NCI-H510A treated with DMSO at 0.1 percent for 48 hours (cell line): ENCODE data around the gene UBE2E3.

ENCODE experiments used
- DNase-seq: peaks from one replicate; lab custom pipeline; 2025; lab: John Stamatoyannopoulos, UW

UBE2E3 gene

DNA sequence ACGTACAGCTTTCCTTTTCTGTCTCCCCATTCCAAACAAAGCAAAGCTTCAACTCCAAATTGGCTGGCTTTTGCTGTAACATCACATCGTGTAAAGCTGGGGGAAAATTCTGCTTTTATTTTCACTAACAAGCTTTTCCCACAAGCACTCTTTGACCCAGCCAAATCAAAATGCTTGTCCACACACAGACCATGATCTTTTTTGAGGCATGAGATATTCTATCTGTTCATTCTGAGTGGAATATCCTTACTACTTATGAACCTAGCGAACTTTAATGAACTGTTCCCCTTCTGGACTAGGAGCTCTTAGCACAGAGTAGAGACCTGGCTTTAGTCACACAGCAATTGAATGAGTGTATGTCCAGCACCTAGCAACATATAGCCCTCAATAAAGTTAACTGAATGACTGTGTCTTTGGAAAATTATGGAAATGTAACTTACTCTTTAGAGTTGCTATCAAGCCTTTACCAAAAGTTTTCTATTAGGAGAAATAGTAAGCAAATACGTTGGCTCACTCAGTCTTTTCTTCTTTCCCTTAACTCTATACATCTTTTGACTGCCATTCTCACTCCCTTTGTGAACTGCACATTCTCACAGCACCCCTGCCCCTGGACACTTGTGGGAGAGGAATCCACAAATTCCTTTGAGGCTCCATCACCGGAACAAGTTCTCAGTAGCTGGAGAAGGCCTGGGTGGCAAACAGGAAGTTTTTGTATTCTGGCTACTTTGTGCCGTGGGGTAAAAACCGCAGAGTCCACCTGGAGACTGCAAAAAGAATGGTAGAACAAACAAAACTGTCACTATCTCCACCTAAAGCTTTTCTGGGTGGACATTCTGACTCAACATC is 1.3 kb upstream of the UBE2E3 start:
- DNase-seq = no peak

DNA sequence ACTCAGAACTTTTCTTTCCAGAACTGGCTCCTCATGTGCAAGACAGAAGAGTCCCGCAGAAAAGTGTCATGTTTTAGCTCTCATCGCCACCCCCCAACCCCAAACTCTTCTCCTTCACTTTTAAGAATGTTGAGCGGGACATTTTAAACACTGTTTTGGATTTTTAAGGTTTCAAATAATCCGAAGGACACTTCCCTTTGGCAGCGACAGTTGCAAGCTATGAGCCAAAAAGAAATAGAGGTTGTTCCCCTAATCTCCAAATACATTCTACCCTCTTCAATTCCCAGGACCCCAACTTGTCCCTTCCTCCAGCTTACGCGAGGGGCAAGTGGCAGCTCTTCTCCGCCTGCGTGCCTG is 678 bp upstream of the UBE2E3 start:
- DNase-seq = no peak

DNA sequence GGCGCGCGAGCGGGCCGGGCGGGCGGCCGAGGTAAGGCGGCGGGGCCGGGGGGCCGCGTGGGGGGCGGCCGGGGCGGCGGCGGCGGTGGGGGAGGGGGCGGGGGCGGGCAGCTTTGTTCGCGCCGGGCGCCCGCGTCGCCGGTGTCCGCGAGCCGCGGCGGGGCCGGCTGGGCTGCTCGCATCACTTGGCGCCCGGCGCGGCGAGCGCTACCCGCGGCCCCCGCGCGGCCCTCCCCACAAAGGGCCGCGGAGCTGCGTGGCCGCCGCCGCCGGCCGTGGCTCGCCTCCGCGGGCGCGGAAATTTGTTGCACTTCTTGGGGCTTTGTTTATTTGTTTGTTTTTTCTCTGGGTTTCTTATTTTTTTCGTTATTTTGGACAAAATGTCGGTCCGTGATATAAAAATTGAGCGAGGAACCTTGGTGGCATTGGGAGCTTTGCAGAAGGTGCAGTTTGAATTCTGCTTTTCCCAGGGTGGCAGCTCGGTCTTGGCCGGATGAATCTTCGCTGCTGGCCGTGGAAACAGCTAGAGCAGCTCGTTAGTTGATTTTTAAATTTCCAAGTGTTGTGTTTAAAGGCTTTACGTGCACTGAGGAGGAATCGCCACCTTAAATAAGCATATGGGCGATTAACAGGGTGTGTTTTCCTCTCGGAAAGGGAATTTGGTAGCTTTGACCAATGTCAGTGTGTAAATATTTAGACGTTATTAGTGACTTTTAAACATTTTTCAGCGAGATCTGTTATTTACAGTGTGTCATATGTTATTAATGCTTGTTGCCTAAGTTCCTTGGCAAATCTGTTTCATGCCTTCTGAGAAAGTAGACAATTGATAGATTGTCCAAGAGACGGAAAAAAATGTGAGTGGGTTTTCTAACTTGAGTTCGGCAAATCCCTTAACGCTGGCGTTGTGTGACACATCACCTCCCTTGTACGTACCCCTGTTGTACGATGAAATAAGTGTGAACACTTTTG is 822 bp downstream of the UBE2E3 start:
- DNase-seq = peak; percentile 63

- peak; percentile 83 for DNase-seq
These were observed 3.2 kb downstream of the UBE2E3 start for GRCh38 chr2:180983468-180984242.

- no peak for DNase-seq
These were observed 5.5 kb downstream of the UBE2E3 start for GRCh38 chr2:180985771-180986395.

DNA sequence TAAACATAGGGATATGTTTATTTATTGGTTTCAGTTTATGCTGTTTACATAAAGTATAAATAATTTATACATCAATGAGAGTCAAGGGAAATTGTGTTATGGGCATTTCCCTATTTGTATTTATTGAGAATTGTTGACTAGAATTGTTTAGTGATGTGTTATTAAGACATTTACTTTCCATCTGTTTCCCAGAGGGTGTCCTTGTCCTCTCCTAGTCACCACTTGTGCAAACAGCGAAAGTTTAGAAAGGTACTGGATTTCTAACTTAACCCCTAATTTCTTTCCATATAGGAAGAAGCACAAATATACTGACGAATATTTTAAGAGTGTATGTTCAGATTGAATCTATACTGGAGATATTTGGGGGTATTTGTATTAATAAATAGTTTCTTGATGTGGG is 6.7 kb downstream of the UBE2E3 start:
- DNase-seq = no peak

DNA sequence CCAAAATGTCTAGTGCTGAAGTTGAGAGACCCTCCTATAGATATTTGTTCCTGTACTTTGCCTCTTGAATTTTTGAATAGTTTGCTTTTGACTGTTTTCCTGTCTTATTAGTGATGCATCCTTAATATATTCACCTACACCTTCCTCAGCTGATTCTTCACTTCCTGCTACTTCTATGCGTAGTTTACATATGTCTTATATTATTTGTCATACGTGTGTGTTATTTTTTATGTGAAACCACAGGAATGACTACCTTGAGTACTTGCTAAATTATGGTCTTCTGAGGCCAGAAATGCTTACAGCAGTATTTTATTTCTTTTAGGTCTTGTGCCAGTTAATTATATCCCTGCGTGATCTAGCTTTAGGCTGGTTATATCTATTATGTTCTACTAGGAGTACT is 9.9 kb downstream of the UBE2E3 start:
- no peak for DNase-seq

GRCh38 chr2:180990794-180991193 is 10.4 kb downstream of the UBE2E3 start:
- no peak for DNase-seq

GRCh38 chr2:180991361-180991760 is 11.0 kb downstream of the UBE2E3 start:
- no peak for DNase-seq

GRCh38 chr2:180991820-180992219 is 11.4 kb downstream of the UBE2E3 start:
- no peak for DNase-seq

- no peak for DNase-seq
These were observed 12.6 kb downstream of the UBE2E3 start for GRCh38 chr2:180992994-180993393.

DNA sequence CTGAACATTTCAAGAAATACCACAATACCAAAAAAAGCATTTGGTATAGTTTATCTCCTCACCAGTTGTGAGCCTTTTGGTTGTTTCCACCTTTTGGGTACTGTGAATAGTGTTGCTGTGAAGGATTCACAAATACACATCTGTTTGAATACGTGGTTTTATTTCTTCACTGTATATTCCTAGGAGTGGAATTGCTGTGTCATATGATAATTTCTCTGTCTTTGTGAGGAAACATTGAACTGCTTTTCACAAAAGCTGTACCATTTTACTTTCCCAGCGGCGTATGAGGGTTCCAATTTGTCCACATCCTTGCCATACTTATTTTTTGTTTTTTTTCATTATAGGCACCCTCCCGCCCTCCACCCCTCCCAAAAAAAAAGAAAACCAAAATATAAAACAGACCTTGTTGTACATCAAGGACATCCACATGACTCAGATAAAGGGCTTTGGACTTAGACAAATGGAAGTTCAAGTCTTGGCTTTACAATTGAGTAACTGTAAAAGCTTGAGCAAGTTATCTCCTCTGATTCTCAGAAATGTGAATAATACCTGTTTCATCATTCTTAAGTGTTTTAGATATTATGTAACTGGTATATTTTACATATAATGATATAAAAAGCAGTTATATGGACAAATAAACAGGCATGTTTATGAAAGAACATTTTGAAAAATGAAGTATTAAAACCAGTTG is 19.0 kb downstream of the UBE2E3 start:
- DNase-seq = no peak

DNA sequence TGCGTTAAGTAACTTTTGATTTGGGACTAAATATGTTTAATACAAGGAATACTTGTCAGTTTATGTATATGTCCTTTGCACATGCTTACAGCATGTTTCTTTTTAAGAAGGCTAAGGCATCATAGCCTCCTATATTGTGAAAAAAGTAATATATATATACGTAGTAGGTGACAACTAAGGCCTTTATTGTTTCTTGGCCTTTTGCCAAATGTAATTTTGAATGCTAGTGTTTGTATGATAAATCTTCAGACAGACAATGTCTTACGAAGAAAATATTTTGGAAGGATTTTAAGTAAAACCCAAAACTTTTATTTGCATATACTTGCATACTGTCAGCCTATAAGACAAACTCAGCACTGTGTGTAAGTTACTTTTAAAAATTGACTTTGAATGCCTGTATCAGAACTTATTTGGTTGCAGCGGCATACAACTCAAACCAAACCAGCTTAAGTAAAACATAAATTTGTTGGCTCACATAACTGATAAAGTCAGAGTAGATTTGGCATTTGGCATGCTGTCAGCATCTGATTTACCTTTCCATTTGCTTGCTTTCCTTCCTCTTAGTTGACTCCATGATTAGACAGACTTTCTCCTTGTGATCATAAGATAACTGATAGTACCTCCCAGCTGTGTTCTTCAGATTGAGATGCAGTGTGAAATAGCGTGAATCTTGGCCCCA is 24.4 kb downstream of the UBE2E3 start:
- no peak for DNase-seq

DNA sequence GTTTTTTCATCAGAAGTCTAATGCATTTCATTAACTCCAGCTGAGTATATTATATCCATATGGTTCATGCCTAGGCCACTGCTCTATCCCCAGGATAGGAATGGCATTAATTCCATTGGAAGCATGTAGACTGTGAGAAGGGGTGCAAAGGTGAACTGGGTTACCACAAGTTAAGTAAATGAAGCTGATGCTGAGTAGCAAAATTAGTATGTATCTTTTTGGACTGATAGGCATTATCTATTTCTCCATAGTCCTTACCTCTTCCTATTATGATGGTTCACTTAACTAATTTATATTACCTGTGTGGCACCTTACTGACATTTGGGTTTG is 24.9 kb downstream of the UBE2E3 start:
- no peak for DNase-seq

GRCh38 chr2:181005809-181006208 is 25.4 kb downstream of the UBE2E3 start:
- no peak for DNase-seq

DNA sequence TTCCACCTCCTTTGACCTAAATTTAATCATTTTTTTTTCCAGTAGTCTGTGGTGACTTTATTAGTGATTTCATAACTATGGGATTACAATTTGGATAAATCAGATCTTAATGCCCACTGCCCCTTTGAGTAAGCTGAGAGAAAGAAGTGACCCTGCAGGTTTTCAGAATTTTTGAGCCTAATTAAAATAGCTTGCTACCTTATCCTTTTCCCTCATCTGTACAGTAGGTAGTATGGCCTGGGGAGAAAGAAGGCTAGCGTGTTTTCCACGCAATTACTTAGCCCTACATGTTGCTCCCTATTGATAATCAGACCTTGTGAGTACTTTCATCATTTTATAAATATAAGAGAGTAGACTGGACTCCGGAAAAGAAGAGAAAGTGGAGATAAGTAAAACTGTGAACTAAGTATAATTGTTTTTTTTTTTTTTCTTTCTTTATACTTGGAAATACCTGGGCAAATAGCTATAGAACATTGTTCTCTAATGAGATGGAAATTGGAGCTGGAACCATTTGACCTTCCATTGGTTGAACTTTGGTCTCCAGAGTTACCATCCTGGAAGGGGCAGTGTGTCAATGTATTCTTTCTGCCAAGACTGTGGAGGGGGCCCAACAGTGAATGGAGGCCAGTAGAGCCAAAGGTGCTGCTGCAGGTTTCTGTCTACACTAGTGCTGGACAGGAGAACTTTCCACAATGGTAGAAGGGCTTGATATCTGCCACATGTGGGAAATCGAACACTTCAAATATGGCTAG is 26.9 kb downstream of the UBE2E3 start:
- no peak for DNase-seq

DNA sequence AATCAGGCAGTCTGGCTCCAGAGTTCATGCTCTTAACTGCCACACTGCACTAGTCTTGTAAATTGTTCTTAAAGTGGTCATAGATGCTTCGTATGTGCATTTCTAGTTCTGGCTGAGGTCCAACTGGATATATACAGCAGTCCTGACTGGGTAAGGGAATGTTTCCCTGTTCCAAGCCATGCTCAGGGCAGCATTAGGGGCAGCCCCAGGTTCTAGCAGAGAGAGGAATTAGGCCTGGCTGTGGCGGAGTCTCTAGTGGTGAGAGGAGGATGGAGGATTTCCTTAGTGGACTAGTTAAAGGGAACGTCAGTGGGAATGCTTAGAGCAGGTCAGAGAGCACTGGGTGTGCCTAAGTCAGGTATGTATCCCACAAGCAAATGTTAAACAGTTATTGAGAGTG is 28.0 kb downstream of the UBE2E3 start:
- no peak for DNase-seq

GRCh38 chr2:181021199-181021789 is 40.9 kb downstream of the UBE2E3 start:
- no peak for DNase-seq

- no peak for DNase-seq
These were observed 42.2 kb downstream of the UBE2E3 start for GRCh38 chr2:181022652-181023051.

DNA sequence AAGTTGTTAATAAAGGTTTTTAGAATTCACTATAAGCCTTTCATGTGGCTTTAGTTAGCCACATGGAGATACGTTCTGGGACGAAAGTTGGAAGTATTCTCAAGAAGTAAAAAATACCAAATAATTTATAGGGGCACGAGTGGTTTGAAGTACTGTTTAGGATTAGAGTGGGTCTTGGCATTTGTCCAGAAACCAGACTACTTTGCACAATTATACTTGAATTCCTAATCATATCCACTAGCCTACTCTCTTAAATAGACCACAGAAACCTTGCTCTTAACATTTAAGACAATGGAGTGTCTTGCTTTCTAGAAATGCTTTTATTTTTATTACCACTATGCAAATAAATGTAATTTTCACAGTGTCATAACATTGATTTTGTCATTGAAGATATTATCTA is 44.6 kb downstream of the UBE2E3 start:
- DNase-seq = peak; percentile 27
